ENCODE data around the gene ADCYAP1R1.

The ADCYAP1R1 gene

DNA sequence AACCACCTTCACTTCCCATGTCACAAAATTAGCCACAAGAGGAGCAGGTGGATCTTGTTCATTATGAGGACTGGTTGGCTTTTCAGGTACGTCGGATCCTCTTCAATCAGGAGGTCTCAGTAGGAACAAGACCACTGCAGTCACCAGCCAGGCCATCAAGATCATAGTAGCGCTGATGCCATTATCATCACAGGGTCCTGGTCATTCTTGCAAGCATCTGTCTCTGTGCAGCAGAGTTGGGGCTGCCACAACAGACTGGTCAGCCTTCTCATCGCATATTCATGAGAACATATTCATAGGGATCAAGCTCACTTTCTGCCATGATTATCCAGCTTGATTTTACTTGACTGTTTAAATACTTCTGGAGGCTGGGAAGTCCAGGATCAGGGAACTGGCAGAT, 67.1 kb downstream of the ADCYAP1R1 start:
- DNase-seq: no peak
- no peak for TF ChIP-seq GATA1 (IDR thresholded peaks at IDR 0.05; ENCODE audit: low read depth, low read length)
- TF ChIP-seq POLR2A (IDR thresholded peaks at IDR 0.05; ENCODE audit: low read length): no peak

DNA sequence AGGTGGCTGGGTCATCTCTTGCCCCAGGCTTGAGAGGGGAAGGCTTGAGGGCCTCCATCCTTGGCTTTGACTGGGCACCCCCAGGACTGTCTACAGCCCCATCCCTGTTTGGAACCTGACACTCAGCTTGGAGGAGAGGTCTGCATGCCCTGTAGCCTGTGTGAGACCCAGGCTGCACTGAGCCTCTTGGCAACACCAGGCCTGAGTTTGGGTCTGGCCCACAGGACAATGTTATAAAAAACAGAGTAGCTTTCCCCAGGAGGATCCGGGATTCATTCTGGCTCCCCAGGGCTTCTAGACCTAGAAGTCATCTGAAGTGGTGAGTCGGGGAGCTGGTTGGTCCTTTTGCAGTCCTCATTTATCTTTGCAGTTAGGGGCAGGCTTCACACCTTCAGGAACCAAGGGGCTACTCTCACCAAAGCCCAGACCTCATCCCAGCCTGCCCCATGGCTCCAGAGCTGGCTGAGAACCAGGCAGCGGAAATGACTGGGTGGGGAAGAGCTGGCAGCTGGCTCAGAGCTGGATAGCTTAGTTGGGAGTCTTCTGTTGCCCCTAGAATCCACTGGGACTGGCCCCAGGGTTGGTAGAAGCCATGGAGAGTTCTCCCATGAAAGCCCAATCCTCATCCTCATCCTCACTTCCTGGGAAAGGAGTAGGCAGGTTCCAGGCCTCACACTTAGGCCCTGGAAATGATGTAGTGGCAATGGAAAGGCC, 68.8 kb downstream of the ADCYAP1R1 start:
- DNase-seq: no peak

DNA sequence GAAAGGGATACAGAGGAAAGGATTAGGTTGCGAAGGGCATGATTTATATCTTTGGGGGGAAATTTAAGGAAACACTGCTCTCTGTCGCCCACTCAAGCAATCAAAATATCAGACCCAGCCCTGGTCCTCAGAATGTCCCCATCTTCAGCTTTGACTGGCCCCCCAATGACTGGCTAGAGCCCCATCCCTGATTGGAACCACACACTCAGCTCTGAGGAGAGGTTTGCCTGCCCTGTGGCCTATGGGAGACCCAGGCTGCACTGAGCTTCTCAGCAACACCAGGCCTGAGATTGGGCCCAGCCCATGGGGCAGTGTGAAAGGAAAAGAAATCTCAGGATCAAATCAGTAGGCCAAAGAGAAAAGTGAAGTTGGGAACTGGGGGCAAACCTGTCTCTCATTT, 69.5 kb downstream of the ADCYAP1R1 start:
- no peak for DNase-seq
- TF ChIP-seq GATA1 (IDR thresholded peaks at IDR 0.05; ENCODE audit: low read depth, low read length) (no peak), POLR2A (IDR thresholded peaks at IDR 0.05; ENCODE audit: low read length) (no peak)

More for the DNA sequence above, 68.8 kb downstream of the ADCYAP1R1 start:
- no peak for TF ChIP-seq GATA1 (IDR thresholded peaks at IDR 0.05; ENCODE audit: low read depth, low read length)

DNA sequence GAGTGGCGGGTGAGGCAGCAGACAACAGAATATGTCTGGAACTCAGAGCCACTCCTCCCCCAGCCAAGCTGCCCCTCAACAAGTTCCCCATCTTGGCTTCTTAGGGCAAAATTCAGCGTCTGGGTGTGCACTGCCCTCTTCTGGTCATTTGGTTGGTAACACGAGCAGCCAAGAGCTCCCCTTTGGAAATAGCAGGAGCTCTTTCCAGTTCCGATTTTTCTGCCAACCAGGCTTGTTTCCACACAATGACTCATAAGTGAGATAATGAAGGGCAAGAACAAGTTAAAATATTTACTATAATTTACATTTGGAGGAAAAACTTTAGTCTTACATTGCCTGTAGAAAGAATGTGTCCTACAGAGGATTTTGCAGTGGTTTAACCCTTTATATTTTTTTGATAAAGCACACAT, 70.5 kb downstream of the ADCYAP1R1 start:
- no peak for TF ChIP-seq POLR2A (IDR thresholded peaks at IDR 0.05; ENCODE audit: low read length)
- TF ChIP-seq GATA1 (IDR thresholded peaks at IDR 0.05; ENCODE audit: low read depth, low read length): no peak
- peak; percentile 60 to 77 for DNase-seq

DNA sequence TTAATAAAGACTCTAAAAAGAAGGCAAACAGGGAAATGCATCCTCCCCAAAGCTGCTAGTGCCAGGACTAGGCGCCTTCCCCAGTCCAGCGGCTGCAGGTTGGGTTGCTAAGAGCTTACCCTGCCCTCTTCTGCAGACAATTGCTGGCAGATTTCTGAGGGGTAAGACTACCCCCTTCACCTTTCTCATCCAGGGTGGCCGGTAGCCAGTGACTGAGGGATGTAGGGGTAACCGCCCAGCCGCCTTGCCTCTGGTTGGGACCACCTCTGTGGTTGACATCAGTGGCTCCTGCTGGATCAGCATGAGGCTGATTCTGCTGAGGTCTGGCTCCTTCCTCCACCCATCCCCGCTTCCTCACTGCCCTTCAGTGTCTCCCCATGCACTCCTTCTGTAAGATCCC, 71.2 kb downstream of the ADCYAP1R1 start:
- no peak for DNase-seq
- TF ChIP-seq GATA1 (IDR thresholded peaks at IDR 0.05; ENCODE audit: low read depth, low read length) (no peak), POLR2A (IDR thresholded peaks at IDR 0.05; ENCODE audit: low read length) (no peak)

GRCh38 chr7:31123726-31124125, 71.6 kb downstream of the ADCYAP1R1 start:
- no peak for DNase-seq
- no peak for TF ChIP-seq GATA1 (IDR thresholded peaks at IDR 0.05; ENCODE audit: low read depth, low read length)
- no peak for TF ChIP-seq POLR2A (IDR thresholded peaks at IDR 0.05; ENCODE audit: low read length)

DNA sequence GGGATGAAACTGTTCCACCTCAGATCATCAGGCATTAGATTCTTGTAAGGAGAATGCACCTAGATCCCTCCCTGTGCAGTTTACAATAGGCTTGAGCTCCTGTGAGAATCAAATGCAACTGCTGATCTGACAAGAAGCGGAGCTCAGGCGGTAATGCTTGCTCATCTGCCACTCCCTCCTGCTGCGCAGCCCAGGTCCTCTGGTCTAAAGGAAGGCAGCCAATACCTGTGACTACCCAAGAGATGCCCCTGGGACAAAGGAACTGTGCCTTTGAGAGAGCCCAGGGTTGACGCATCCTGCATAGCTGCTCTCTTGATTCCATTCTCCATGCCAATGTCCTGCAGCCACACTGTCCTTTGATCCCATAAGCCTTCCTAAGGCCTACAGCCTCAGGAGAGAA, 73.1 kb downstream of the ADCYAP1R1 start:
- no peak for DNase-seq
- TF ChIP-seq GATA1 (IDR thresholded peaks at IDR 0.05; ENCODE audit: low read depth, low read length) (no peak), POLR2A (IDR thresholded peaks at IDR 0.05; ENCODE audit: low read length) (no peak)

GRCh38 chr7:31126976-31127375, 74.9 kb downstream of the ADCYAP1R1 start:
- DNase-seq: no peak
- TF ChIP-seq GATA1 (IDR thresholded peaks at IDR 0.05; ENCODE audit: low read depth, low read length): no peak

GRCh38 chr7:31129067-31129466, 77.0 kb downstream of the ADCYAP1R1 start:
- DNase-seq: no peak
- TF ChIP-seq GATA1 (IDR thresholded peaks at IDR 0.05; ENCODE audit: low read depth, low read length): no peak
- TF ChIP-seq POLR2A (IDR thresholded peaks at IDR 0.05; ENCODE audit: low read length): no peak

DNA sequence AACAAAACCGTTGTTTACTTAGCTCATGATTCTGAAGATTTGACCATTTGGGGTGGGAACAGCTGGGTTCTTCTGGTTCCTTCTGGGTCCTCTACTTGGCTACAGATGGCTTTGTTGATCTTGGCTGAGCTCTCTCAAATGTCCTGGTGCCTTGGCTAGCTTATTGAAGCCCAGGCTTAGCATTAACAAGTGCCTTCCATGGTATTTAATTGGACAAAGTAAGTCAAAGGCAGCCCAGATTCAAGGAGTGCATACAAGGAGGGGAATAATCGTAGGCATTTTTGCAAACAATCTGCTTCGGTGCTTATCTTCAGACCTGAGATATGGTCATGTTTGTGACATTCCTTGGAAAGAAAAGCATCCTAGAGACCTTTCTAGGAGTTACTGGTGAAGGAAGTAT, 81.4 kb downstream of the ADCYAP1R1 start:
- TF ChIP-seq GATA1 (IDR thresholded peaks at IDR 0.05; ENCODE audit: low read depth, low read length) (no peak), POLR2A (IDR thresholded peaks at IDR 0.05; ENCODE audit: low read length) (no peak)
- DNase-seq: no peak

DNA sequence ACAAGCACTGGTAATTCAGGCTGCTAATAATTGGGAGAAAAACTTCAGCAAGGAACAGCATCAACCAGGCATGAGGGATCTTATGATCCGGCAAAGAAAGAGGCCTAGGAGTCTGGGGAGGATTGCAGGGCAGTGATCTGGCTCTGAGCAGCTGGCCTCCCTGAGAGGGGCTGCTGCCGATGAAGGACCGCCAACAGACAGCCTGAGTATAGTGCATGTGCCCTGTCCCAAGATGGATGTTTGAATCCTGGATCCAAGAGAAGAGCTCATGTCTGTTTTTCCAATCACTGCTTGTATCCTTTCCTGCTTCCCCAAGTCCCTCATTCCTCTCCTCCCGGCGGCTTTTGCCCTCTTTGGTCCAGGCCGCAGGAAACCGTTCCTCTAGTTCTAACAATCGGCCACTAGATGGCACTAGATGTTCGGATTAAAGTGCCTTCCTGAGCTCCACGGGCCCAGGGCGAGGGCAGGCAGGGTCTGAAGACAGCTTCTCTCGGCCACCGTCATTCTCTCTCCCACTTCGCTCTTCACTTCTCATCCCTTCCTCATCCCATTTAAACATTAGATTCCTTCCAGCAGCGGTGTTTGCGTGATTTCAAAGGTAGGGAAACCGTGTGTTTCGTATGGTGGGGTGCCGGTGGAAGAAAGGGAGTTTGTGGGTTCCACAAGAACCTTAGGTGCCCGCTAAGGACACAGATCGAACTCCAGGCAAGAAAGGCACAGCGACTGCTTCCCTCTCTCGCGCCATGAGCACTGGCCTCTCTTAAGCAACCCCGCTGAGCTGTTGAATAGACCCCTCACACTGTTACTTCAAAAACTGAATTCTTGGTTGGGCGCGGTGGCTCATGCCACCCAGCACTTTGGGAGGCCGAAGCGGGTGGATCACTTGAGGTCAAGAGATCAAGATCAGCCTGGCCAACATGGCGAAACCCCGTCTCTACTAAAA, 82.4 kb downstream of the ADCYAP1R1 start:
- peak; percentile 59 to 76 for DNase-seq
- TF ChIP-seq GATA1 (IDR thresholded peaks at IDR 0.05; ENCODE audit: low read depth, low read length): no peak
- no peak for TF ChIP-seq POLR2A (IDR thresholded peaks at IDR 0.05; ENCODE audit: low read length)

GRCh38 chr7:31137234-31137633, 85.1 kb downstream of the ADCYAP1R1 start:
- no peak for DNase-seq
- TF ChIP-seq POLR2A (IDR thresholded peaks at IDR 0.05; ENCODE audit: low read length) (no peak), GATA1 (IDR thresholded peaks at IDR 0.05; ENCODE audit: low read depth, low read length) (no peak)

DNA sequence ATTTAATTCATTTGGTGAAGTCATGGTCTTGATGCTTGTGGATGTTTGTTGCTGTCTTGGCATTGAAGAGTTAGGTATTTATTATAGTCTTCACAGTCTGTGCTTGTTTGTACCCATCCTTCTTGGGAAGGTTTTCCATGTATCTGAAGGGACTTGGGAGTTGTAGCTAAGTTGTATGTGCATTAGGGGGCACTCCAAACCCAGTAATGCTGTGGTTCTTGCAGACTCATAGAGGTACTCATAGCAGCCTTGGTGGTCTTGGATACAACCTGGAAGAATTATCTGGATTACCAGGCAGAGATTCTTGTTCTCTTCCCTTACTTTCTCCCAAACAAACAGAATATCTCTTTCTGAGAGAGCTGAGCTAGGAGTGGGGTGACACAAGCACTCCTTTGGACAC, 93.2 kb downstream of the ADCYAP1R1 start:
- TF ChIP-seq GATA1 (IDR thresholded peaks at IDR 0.05; ENCODE audit: low read depth, low read length) (no peak), POLR2A (IDR thresholded peaks at IDR 0.05; ENCODE audit: low read length) (no peak)
- peak in 1 of 2 experiments; percentile 6 for DNase-seq

DNA sequence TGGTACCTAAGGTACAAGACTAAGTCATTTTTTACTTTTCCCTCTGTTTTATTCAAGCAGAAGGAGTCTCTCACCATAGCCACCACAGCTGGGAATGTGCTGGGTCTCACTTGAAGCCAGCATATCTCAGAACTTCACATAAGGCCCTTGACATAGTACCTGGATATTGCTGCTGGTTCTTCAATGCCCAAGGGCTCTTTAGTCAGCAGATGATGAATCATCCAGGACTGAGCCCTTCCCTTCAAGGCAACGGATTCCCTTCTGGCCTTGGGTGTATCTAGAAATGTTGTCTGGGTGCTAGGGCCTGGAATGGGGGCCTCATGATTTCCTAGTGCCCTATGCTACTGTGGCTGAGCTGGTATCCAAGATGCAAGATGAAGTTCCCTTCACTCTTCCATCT, 93.9 kb downstream of the ADCYAP1R1 start:
- TF ChIP-seq GATA1 (IDR thresholded peaks at IDR 0.05; ENCODE audit: low read depth, low read length): no peak
- no peak for TF ChIP-seq POLR2A (IDR thresholded peaks at IDR 0.05; ENCODE audit: low read length)
- DNase-seq: no peak

GRCh38 chr7:31146538-31146937, 94.4 kb downstream of the ADCYAP1R1 start:
- DNase-seq: no peak
- no peak for TF ChIP-seq POLR2A (IDR thresholded peaks at IDR 0.05; ENCODE audit: low read length)
- no peak for TF ChIP-seq GATA1 (IDR thresholded peaks at IDR 0.05; ENCODE audit: low read depth, low read length)

Data from erythroblast (primary cell).